ENCODE results near the gene FIGNL1. TPM values are rescaled to one million over a fixed set of nuclear protein-coding genes. Genes with fewer than 3 reads are reported as not detected.

The FIGNL1 gene
- total RNA-seq, 4 donors from 2014 or later: 0.80 to 6.2 (median 3.6) TPM

GRCh38 chr7:50475340-50475739 is 25.2 kb upstream of the FIGNL1 start:
- no peak for TF ChIP-seq EP300 (IDR thresholded peaks at IDR 0.05; ENCODE audit: low read depth)
- TF ChIP-seq, protein P1, sequence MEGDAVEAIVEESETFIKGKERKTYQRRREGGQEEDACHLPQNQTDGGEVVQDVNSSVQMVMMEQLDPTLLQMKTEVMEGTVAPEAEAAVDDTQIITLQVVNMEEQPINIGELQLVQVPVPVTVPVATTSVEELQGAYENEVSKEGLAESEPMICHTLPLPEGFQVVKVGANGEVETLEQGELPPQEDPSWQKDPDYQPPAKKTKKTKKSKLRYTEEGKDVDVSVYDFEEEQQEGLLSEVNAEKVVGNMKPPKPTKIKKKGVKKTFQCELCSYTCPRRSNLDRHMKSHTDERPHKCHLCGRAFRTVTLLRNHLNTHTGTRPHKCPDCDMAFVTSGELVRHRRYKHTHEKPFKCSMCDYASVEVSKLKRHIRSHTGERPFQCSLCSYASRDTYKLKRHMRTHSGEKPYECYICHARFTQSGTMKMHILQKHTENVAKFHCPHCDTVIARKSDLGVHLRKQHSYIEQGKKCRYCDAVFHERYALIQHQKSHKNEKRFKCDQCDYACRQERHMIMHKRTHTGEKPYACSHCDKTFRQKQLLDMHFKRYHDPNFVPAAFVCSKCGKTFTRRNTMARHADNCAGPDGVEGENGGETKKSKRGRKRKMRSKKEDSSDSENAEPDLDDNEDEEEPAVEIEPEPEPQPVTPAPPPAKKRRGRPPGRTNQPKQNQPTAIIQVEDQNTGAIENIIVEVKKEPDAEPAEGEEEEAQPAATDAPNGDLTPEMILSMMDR (IDR thresholded peaks at IDR 0.05): no peak
- no peak for TF ChIP-seq POLR2A (IDR thresholded peaks at IDR 0.05)
- TF ChIP-seq POLR2AphosphoS5 (IDR thresholded peaks at IDR 0.05): no peak
- intact Hi-C loops (cut with DNase I; ENCODE audit: low total_unique reads) (no loop called here), in situ Hi-C loops (cut with MboI; ENCODE audit: low pct_ligation_motif_present in 1 of 4, low pct_unique_long_range_greater_than_20kb in 1 of 4, low sequenced_read_pairs in 3 of 4) (no loop called here)
- Histone ChIP-seq H3K4me3 (no peak overlapping the region), H3K9me3 (no peaks in the 10 kb centered on the region), H3K27ac (no peak overlapping the region), H3K4me1 (no peaks in the 10 kb centered on the region), H3K36me3 (no peaks in the 10 kb centered on the region), H3K27me3 (no peaks in the 10 kb centered on the region)
- WGBS, 2 donors (ENCODE audit: low coverage in 1 of 2): 28% methylated on average over 4 of the region's 4 CpGs; no CpG with 5 or more reads in 1 of the 2 donors
- no peak for DNase-seq

- TF ChIP-seq, protein P1 (IDR thresholded peaks at IDR 0.05): no peak
- peak in 1 of 3 donors; percentile 24 for TF ChIP-seq POLR2AphosphoS5 (IDR thresholded peaks at IDR 0.05)
- Histone ChIP-seq H3K36me3 (no peaks in the 10 kb centered on the region), H3K4me1 (no peaks in the 10 kb centered on the region), H3K27ac (peak overlapping the region in 2 of 4 donors; percentile 4 to 21), H3K27me3 (no peaks in the 10 kb centered on the region), H3K9me3 (no peaks in the 10 kb centered on the region), H3K4me3 (no peak overlapping the region)
- intact Hi-C loops (cut with DNase I; ENCODE audit: low total_unique reads) (no loop called here), in situ Hi-C loops (cut with MboI; ENCODE audit: low pct_ligation_motif_present in 1 of 4, low pct_unique_long_range_greater_than_20kb in 1 of 4, low sequenced_read_pairs in 3 of 4) (loop anchor here (25.0 kb wide), 6 partner anchors 138 to 688 kb away; no protein-coding TSS in a partner anchor)
- WGBS, 2 donors (ENCODE audit: low coverage in 1 of 2): 45 to 60% methylated on average over 8 of the region's 8 CpGs
- DNase-seq: no peak
Measured at GRCh38 chr7:50474382-50475160, 24.4 kb upstream of the FIGNL1 start.

- peak overlapping the region in 1 of 4 donors; percentile 21 for H3K27ac ChIP-seq
- in situ Hi-C loops (cut with MboI; ENCODE audit: low pct_ligation_motif_present in 1 of 4, low pct_unique_long_range_greater_than_20kb in 1 of 4, low sequenced_read_pairs in 3 of 4): loop anchor here (25.0 kb wide), 6 partner anchors 139 to 689 kb away; no protein-coding TSS in a partner anchor
- TF ChIP-seq POLR2AphosphoS5 (IDR thresholded peaks at IDR 0.05): no peak
- TF ChIP-seq, protein P1 (IDR thresholded peaks at IDR 0.05): no peak
- TF ChIP-seq POLR2A (IDR thresholded peaks at IDR 0.05): no peak
- no peak for TF ChIP-seq EP300 (IDR thresholded peaks at IDR 0.05; ENCODE audit: low read depth)
- no peak for DNase-seq
- no peaks in the 10 kb centered on the region for H3K27me3 ChIP-seq
- no peaks in the 10 kb centered on the region for H3K4me1 ChIP-seq
- intact Hi-C loops (cut with DNase I; ENCODE audit: low total_unique reads): no loop called here
- H3K9me3 ChIP-seq: no peaks in the 10 kb centered on the region
- H3K4me3 ChIP-seq: no peak overlapping the region
- WGBS, 2 donors (ENCODE audit: low coverage in 1 of 2): 96% methylated on average over 4 of the region's 4 CpGs; no CpG with 5 or more reads in 1 of the 2 donors
- H3K36me3 ChIP-seq: no peaks in the 10 kb centered on the region
Measured at GRCh38 chr7:50473531-50473930, 23.4 kb upstream of the FIGNL1 start.

DNA sequence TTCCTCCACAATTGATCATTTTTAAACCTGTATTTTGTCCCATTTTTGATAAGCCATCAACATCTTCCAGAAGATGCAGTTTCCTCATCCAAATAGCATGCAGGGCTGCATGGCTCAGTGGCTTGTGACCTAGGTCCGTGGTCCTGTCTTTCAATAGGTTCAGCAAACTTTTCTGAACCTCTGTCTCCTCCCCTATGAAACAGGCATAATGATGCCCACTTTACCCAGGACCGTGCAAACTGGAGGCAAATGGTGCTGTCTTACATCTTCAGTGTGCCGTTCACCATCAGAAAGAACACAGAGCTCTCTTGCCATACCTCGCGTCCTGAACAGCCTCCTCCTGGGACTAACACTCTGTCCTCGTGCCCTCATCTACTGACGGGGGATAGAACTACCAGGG is 22.3 kb upstream of the FIGNL1 start:
- in situ Hi-C loops (cut with MboI; ENCODE audit: low pct_ligation_motif_present in 1 of 4, low pct_unique_long_range_greater_than_20kb in 1 of 4, low sequenced_read_pairs in 3 of 4): loop anchor here (25.0 kb wide), 6 partner anchors 140 to 690 kb away; no protein-coding TSS in a partner anchor
- 88 to 89% methylated on average over 5 to 7 of the region's 7 CpGs for WGBS, 2 donors (ENCODE audit: low coverage in 1 of 2)
- Histone ChIP-seq H3K9me3 (no peaks in the 10 kb centered on the region), H3K27me3 (no peaks in the 10 kb centered on the region), H3K36me3 (no peaks in the 10 kb centered on the region), H3K4me3 (no peak overlapping the region), H3K4me1 (peaks cover 0 to 6% (median 6%) of the 10 kb centered on the region in 4 donors), H3K27ac (no peak overlapping the region)
- intact Hi-C loops (cut with DNase I; ENCODE audit: low total_unique reads): no loop called here
- TF ChIP-seq, protein P1 (IDR thresholded peaks at IDR 0.05): no peak
- no peak for TF ChIP-seq EP300 (IDR thresholded peaks at IDR 0.05; ENCODE audit: low read depth)
- no peak for TF ChIP-seq POLR2A (IDR thresholded peaks at IDR 0.05)
- no peak for TF ChIP-seq POLR2AphosphoS5 (IDR thresholded peaks at IDR 0.05)
- DNase-seq: no peak

Data from transverse colon (tissue), 4 donors.